ENCODE measurements around the gene PRKCI. TPM values are rescaled to one million over a fixed set of nuclear protein-coding genes. Genes with fewer than 3 reads are reported as not detected.
"Not testable (repeated sequence)": the region's sequence is repeated elsewhere in the genome, so short reads cannot be mapped to it uniquely, and the experiment has no call there.

Gene PRKCI
- total and polyA plus RNA-seq, 2 of the 4 experiments (the other 2 are of a cell fraction), result 28.7 to 53.4 TPM

GRCh38 chr3:170269673-170270254 is 47.5 kb downstream of the PRKCI start:
- H2BK15ac ChIP-seq (ENCODE audit: low read depth, low read length); H2AK9ac ChIP-seq (replicated peaks; ENCODE audit: low read depth, low read length, poor library complexity); H3K27ac ChIP-seq (ENCODE audit: insufficient read depth, low read length); H2BK5ac ChIP-seq (ENCODE audit: low read depth, low read length, poor library complexity, severe bottlenecking); H3K9me1 ChIP-seq (ENCODE audit: insufficient read depth, low read length); H3K4ac ChIP-seq (ENCODE audit: low read depth, low read length); H4K8ac ChIP-seq (ENCODE audit: low read depth in 2 of 2, low read length in 2 of 2); in situ Hi-C loops (cut with MboI; ENCODE audit: low sequenced_read_pairs); H3K14ac ChIP-seq (replicated peaks; ENCODE audit: low read depth, low read length); H3K56ac ChIP-seq (ENCODE audit: extremely low read depth, insufficient read depth, low read length); H3K4me1 ChIP-seq (ENCODE audit: control insufficient read depth, insufficient read depth, low read length); BruUV-seq (replicated peaks); H3K4me2 ChIP-seq (ENCODE audit: low read depth, low read length); dilution Hi-C loops (cut with HindIII; ENCODE audit: low sequenced_read_pairs, unreplicated experiment); H4K5ac ChIP-seq (ENCODE audit: low read depth, low read length); H4K20me1 ChIP-seq (ENCODE audit: insufficient read depth, low read length); DNase-seq; H3K9me3 ChIP-seq (ENCODE audit: control insufficient read depth, insufficient read depth, low read length); H3K27me3 ChIP-seq (ENCODE audit: control insufficient read depth, insufficient read depth, low read length); H2BK120ac ChIP-seq (ENCODE audit: low read depth, low read length); H3K23ac ChIP-seq (ENCODE audit: low read depth, low read length); H2AK5ac ChIP-seq (ENCODE audit: low read depth, low read length); ATAC-seq (ENCODE audit: low read depth); H2BK20ac ChIP-seq (ENCODE audit: low read depth, low read length); H3K9ac ChIP-seq (ENCODE audit: low read depth, low read length); H3K4me3 ChIP-seq (ENCODE audit: insufficient read depth, low read depth, low read length); H3K18ac ChIP-seq (ENCODE audit: low read depth, low read length); H2AFZ ChIP-seq (replicated peaks; ENCODE audit: low read length, poor library complexity); H4K91ac ChIP-seq (ENCODE audit: insufficient read depth, low read depth, low read length): not testable (repeated sequence)
- intact Hi-C loops (cut with micrococcal nuclease), result loop anchor here (5.0 kb wide), 1 partner anchor 42 kb away; no protein-coding TSS in a partner anchor
- Histone ChIP-seq H3K36me3 (ENCODE audit: control insufficient read depth, insufficient read depth, low read length) (peaks cover 31% of the 10 kb centered on the region), H3K79me1 (ENCODE audit: low read depth in 1 of 2, low read length in 2 of 2) (peaks cover 7 to 29% of the 10 kb centered on the region in 2 experiments)
- 97% methylated on average over 4 of the region's 8 CpGs; no CpG with 5 or more reads in 1 of the 2 experiments for WGBS, 2 experiments (ENCODE audit: extremely low coverage in 2 of 2, insufficient read length in 1 of 2)
- ChIA-PET CTCF (interaction anchor here (0.8 kb wide), 1 partner anchor 10 kb away, joined by 3 read pairs; no protein-coding TSS in a partner anchor), POLR2A (ENCODE audit: unreplicated experiment) (interaction anchor here (0.6 kb wide), 1 partner anchor 136 kb away, joined by 3 read pairs; no protein-coding TSS in a partner anchor)
